GM12873 (cell line): Measurements from ENCODE around the gene SENP7.

Experiments
- TF ChIP-seq, protein P1 (sequence below): IDR thresholded peaks from 2 replicates; pipeline ENCODE4 v1.5.1; 2012; ENCODE audit warnings: low read depth, mild to moderate bottlenecking, moderate library complexity, low read length, control low read depth; ENCODE audit not compliant: insufficient read depth; ENCODE audit errors: missing control alignments

The SENP7 gene

DNA sequence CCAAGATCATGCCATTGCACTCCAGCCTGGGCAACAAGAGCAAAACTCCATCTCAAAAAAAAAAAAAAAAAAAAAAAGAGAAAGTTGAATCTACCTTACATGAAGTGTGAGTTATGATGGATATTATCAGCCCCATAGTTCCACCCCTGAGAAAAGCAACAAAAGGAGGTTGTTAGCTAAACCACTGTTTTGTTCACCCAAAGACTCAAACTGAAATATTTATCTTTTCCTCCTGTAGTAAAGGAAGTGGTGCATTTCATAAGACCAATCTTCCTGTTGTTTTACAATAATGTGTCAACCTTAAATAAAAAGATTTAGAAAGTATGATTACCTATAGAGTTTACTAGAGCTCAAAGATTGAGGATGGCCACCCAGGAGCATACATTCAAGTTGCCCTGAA lies 29.9 kb upstream of the SENP7 start:
- TF ChIP-seq, protein P1, sequence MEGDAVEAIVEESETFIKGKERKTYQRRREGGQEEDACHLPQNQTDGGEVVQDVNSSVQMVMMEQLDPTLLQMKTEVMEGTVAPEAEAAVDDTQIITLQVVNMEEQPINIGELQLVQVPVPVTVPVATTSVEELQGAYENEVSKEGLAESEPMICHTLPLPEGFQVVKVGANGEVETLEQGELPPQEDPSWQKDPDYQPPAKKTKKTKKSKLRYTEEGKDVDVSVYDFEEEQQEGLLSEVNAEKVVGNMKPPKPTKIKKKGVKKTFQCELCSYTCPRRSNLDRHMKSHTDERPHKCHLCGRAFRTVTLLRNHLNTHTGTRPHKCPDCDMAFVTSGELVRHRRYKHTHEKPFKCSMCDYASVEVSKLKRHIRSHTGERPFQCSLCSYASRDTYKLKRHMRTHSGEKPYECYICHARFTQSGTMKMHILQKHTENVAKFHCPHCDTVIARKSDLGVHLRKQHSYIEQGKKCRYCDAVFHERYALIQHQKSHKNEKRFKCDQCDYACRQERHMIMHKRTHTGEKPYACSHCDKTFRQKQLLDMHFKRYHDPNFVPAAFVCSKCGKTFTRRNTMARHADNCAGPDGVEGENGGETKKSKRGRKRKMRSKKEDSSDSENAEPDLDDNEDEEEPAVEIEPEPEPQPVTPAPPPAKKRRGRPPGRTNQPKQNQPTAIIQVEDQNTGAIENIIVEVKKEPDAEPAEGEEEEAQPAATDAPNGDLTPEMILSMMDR = no peak

DNA sequence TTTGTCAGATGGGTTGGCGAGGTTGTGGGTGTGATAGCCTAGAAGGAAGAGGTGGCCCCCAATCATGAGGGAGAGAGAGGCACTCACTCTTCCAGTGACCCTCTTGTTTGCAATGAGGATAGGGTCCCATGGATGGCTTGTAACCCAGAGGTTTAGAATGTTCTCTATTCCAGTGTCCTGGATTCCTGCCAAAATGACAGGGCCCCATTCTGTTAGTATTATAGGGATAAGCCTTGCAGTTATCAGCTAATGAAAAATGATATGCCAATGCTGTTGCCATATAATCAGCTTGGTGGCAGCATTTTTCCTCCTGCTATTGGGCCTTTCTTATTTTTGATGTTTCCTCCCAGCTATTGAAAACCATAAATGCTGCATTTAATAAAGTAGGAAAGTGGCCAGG lies 23.3 kb upstream of the SENP7 start:
- TF ChIP-seq, protein P1 = no peak

DNA sequence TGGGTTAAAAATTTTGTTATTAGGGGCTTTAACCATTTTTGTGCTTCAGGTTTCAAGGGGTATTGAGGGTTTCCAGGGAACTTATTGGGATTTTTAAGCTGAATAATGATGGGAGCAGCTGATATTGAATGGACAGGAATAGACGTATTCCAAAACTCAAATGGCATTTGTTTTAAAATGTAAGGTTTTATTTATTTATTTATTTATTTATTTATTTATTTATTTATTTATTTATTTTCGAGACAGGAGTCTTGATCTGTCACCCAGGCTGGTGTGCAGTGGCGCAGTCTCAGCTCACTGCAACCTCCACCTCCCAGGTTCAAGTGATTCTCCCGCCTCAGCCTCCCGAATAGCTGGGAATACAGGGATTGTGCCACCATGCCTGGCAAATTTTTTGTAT lies 22.2 kb upstream of the SENP7 start:
- TF ChIP-seq, protein P1 = no peak

DNA sequence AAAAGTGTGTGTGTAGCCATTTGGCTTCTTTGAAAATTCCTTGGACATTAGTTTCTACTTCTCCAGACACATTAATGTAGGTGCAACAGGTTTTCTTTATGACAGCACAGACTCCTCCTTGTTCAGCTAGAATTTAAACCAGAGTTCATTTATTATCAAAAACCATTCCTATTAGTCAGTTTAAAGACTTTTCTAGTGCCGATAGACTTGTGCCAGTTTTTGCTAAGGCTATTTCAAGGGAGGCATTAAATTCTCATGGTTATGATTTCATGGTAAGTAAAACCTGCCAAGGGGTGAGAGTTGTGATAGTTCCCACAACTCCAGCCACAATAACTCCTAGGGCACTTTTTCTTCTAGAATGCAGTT lies 20.6 kb upstream of the SENP7 start:
- TF ChIP-seq, protein P1 = no peak

DNA sequence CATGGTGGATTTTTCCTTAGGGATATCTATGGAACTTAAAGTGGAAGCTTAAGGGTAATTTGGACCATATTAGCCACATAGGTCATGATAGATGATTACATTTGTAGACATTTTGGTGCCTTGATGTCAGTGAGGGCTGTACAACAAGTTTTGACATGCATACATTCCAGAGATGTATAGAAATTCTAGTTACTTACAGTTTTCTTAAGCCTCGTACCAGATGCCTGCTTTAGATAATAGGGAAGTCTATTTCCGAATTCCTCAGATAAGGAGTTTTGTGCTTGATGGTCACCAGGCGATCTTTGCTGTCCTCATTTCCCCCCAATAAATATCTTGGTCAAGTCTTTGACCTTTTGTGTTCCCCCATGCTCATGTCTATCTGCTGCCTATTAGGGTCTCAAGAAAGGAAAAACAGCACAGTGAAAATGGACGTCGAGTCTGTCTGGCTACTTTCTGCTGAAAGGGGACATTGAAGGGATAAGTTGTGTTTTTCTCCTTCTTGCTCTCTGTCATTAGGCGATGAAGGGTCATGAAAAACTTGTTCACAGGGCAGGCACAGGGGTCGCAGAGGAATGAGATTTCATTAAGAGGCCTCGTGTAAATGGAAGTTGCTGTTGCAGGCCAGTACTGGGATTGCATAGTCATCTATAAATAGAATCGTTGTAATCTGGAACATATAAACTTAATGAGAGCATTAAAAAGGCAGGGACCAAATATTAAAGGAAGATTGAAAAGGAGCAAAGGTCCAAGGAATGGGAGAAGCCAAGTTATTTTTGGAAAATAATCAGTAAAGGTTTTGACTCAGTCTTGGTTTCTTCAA lies 20.0 kb upstream of the SENP7 start:
- TF ChIP-seq, protein P1 = no peak

DNA sequence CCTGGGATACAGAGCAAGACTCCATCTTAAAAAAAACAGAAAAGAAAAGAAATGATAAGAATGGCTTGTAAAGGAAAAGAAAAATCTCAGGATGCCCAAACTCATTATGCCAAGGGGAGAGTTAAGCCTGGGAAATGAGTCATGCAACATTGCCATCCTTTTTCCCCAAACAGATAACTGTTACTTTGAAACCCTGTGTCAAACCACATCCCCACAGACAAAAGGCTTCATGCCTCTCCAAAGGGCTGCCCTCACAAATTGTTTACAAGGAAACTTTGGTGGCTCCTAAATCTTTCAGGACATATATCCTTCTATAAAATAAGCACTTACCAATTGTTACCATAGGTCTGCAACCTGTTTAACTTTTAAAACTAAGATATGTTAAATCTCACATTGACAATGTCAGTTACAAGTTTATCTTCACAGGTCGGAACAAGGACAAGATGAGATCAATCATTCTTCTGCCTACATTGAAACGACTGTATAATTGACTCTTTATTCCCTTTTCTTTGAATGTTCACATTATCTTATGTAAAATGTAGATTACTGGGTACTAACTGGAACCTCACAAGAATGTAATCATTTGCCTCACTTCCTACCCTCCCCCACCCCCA lies 18.6 kb upstream of the SENP7 start:
- TF ChIP-seq, protein P1 = no peak

DNA sequence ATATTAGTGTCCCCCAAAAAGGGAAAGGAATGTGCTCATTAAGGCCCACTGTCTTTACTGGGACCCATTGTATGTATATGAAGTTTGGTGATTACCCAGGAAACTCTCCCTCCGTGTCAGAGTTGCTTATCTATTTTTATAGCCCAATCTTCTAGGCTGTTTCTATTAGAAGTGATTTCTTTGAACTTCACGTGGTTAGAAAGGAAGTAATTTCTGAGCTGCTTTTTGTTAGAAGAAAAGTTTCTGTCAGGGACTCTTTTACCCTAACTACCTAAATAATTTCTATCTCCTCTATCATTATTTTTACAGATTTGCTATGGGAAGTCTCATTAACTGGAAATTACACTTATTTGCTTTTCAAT lies 17.7 kb upstream of the SENP7 start:
- TF ChIP-seq, protein P1 = no peak
